Stimulated activated CD4-positive, alpha-beta T cell treated with anti-CD3 and anti-CD28 coated beads, Interleukin-2, amount 100 ng/mL, for 48 hours (primary cell): Measurements from ENCODE around the gene GUCA1A.
A peak's percentile ranks its signal among the peaks of the same experiment; 100 is the strongest.

Experiments used
- DNase-seq, 2 donors: peaks; one replicate each; pipeline ENCODE4 v3.0.0-alpha.2; 2020

GUCA1A gene

GRCh38 chr6:42173101-42173500 lies at the start of gene GUCA1A:
TSS of gene GUCA1A (plus strand) at chr6:42173364. CDS start at chr6:42173614, 250 bp downstream.
- no peak for DNase-seq

- no peak for DNase-seq
Measured at GRCh38 chr6:42123379-42124103, 49.6 kb upstream of the GUCA1A start.

- no peak for DNase-seq
Measured at GRCh38 chr6:42124223-42124836, 48.8 kb upstream of the GUCA1A start.

DNA sequence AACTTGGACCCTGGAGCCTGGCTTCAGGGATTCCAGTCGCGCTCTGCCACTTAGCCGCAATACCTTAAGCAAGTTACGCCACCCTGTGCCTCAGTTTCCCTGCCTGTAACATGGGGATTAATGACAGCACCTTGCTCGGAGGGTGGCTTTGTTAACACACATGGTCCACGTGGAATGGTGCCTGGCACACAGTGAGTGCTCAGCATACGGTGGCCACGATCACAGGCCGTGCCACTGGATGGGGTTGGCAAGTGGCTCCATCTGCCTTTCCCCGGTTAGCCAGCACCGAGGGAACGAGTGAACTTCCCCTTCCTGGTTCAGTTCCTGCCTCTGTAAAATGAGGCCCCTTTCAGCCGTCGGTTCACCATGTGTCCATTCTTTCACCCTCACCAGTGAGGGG lies 47.9 kb upstream of the GUCA1A start:
- DNase-seq: no peak

GRCh38 chr6:42125663-42126062 lies 47.5 kb upstream of the GUCA1A start:
- no peak for DNase-seq

DNA sequence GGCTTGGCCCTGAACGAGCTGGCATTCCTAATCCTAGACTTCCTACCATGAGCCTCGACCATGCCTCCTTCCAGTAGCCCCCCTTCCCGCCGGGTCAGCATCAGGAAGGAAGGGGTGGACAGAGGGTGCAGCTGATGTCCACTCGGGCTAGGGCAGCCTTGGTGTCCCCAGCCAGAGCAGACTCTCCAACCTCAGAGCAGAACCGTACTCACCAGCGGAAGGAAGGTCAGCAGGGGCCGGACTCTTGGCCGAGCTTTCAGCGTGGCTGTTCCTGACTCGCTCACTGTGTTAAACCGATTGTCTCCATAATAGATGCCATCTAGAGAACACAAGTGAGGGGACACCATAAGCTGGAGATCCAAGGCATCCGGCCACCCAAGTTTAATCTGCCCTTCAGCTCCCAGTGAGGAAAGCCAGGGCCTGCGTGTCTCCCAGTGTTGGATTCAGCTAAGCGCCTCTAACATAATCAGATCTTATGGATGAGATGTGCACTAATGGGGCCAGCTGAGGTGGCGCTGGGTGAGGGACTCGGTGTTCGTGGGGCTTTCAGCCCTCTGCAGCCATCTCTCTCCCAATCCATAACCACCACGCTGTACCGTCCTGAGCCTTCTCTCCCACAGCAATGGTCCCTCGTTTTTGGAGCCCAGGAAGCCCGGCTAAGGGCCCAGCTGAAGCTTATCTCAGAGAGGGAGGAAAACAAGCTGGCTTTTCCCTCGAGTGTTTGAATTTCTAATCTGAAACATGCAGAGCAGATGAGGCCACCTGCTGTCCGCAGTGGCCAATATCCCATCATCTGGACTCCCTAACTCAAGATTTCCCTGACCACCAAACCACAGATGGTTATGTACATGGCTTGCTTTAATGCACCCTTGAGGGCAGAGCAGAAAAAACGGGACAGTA lies 44.5 kb upstream of the GUCA1A start:
- no peak for DNase-seq

GRCh38 chr6:42129360-42129676 lies 43.8 kb upstream of the GUCA1A start:
- DNase-seq: no peak

DNA sequence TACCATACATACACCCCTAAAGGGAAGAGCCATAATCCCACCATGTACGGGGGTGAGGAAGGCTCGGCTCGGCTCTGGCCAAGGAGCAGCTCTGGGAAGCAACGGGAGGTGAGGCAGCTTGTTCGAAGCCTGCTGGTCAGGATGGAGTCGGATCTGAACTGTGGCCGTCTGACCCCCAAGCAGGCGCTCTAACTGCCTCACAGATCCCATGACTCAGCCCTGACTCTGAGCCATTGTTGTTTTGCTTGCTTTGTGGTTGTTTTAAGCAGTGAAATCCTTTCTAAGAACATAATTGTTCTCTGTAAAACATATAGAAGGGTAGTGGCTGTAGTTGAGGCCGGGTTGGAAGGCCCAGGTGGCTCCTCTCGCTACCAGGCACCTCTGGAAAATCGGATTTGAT lies 41.6 kb upstream of the GUCA1A start:
- DNase-seq: no peak

DNA sequence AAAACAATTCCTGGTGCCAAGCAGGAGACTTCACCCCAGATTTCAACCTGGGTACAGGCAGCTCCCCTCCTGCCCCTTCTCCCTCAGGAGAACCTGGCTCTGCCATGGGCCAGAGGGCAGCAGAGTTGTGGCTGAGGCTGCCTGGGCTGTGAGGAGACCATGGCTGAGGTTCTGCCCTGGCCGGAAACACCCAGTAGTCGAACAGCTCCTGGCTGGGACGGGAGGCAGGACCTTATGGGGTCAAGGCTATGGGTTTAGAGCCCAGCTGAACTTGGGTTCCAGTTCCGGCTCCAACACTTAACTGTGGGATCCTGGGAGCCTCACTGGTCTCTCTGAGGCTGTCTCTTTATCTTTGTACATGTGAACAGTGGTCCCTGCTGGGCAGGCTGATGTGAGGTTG lies 39.2 kb upstream of the GUCA1A start:
- DNase-seq: no peak

DNA sequence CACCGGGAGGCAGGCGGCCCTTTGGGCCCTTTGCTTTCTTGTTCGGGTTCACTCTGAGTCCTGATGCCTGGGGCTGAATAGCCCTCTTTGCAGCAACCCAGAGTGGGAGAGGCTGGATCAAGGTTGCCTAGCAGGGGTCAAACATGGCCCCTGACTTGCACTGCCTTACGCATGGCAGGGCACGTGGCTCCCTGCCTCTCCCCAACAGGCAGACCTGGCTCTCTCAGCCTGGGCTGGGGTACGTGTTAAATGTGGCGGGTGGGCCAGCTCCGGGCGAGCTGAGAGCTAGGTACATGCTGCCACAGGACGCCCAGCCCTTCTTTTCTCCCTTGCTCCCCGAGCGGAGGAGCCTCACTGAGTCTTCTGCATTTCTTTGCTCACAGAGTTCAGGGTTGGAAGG lies 38.0 kb upstream of the GUCA1A start:
- DNase-seq: no peak

DNA sequence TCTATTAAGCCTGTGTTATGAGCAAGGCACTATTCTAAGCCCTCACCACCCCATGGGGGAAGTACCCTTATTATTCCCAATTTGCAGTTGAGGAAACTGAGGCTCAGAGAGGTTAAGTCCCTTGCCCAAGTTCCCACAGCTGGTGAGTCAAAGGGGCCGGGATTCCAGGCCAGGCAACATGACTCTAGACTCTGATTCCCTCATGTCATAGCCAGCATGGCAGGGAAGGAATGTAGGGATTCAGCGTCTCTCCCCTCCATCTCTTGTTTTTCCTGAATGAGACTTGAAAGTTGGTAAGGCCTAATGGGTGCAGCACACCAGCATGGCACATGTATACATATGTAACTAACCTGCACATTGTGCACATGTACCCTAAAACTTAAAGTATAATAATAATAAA lies 37.4 kb upstream of the GUCA1A start:
- DNase-seq: no peak

DNA sequence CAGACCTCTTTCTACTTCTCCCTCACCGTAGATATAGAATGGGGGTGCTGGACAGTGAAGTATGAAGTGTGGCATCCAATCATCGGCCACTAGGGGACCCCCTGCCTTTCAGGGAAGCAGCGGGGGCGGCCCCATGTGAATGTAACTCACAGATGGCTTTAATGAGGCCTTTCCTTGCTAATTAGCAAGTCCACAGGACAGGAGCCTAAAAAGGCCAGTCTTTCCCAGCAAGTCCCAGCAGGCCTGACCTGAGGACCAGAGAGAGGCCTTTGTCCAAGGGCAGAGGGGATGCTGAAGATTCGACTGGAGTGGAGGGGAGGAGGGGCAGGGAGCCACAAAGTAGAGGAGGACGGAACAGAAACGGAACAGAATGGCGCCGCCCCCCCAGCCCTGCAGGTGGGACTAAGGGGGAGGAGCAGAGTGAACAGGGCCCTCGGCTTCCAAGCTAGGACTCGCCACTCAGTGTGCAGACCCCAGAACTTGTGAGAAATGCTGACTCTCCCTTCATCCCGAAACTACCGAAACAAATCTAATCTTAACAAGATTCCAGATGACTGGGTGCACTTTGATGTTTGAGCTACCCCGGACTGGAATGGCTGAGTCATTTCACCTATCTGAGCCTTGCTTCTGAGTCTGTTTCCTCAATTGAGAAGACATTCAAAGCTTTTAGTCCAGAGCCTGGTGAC lies 36.5 kb upstream of the GUCA1A start:
- peak; percentile 18 to 21 for DNase-seq

- DNase-seq: no peak
Measured at GRCh38 chr6:42137194-42137753, 35.9 kb upstream of the GUCA1A start.

DNA sequence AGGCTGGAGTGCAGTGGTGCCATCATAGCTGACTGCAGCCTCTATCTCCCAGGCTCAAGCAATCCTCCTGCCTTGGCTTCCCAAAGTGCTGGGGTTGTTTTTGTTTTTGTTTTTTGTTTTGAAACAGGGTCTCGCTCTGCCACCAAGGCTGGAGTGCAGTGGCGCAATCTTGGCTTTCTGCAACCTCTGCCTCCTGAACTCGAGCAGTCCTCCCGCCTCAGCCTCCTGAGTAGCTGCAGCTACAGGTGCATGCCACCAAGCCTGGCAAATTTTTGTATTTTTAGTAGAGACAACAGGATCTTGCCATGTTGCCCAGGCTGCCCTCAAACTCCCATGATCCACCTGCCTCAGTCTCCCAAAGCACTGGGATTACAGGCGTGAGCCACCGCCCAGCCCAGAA lies 35.0 kb upstream of the GUCA1A start:
- no peak for DNase-seq

- no peak for DNase-seq
Measured at GRCh38 chr6:42138630-42139619, 34.2 kb upstream of the GUCA1A start.

GRCh38 chr6:42140032-42140431 lies 33.1 kb upstream of the GUCA1A start:
- DNase-seq: no peak

DNA sequence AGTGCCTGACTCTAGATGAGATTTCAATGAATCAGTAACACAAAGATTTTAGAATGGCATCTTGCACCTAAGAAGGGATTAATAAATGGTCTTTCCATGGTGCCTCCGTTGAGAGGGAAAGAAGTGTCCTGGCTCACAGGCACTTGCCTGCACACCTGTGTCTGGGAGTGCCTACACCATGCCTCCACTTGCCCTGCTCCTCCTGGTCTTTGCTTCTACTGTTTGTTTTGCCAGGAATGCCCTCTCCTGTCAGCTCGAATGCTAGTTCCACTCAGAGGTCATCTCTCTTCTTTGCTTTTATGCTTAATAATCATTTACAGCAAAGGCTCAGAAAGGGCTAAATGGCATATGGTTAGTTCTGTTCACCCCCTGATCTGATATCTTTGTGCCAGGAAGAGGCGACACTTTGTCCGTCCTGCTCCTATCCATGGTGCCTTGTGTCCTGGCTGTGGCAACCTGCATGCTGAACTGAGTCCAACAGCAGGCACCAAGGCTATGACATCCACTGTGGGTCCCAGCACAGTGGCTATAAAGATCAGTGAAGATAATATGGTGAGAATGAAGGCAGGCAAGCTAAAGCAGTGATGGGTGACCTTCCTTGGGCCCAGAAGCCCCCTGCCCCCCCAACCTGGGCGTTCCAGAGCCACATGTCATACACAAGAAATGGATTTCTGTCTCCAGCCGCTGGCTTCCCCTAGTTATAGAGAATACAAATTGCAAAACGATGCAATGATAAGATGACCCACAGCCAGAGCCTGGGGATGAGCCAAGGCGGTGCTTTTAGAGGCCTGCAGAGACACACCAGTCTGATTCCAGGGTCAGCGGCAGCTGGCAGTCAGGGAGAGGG lies 32.2 kb upstream of the GUCA1A start:
- DNase-seq: no peak

DNA sequence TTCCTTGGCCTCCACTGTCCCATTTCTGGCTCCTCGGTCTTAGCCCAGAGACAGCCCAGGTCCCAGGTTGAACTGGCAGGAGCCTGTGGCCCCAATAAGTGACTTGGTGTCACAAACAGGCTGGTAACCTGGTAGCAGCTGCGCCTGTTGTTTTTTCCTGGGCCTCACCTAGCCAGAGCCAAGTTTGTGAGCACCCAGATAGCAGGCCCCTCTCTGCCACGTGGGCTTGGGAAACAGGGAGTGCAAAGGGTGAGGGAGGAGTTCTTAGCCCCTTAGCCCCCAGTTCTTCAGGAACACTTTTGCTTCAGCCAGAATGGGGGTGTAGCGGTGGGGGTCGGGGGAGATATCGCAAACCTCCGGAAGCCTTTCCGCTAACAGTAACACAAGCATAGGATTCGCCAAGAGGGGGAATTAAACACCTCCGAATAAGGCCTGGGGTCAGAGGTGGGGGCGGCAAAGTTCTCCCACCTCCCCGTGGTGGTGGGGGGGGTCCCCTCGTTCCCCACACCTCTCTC lies 31.5 kb upstream of the GUCA1A start:
- DNase-seq: no peak

- no peak for DNase-seq
Measured at GRCh38 chr6:42142118-42142835, 30.9 kb upstream of the GUCA1A start, which contains the start of gene C6orf132. TSS of gene C6orf132 (minus strand) at chr6:42142620. CDS start at chr6:42142444, 176 bp downstream.

GRCh38 chr6:42147138-42147562 lies 26.0 kb upstream of the GUCA1A start:
- no peak for DNase-seq
